Uterus (tissue), 4 donors: ENCODE measurements around the gene IER5. TPM values are rescaled to one million over a fixed set of nuclear protein-coding genes. Genes with fewer than 3 reads are reported as not detected.

Source experiments
- DNase-seq, 2 donors: peaks; one replicate each; pipeline ENCODE4 v3.0.0-alpha.2; 2019 to 2020
- H3K27ac ChIP-seq, 2 donors: fragments of 200-600 bp; sonication (generic); 1 replicate in 1 of 2; 2 replicates in 1 of 2; pipeline ENCODE4 v1.5.1; 2016 to 2018
- H3K27me3 ChIP-seq, 2 donors: fragments of 200-600 bp; sonication (generic); one replicate each; pipeline ENCODE4 v1.5.1; 2018 to 2019; ENCODE audit warnings: control low read depth in 1 of 2
- H3K36me3 ChIP-seq, 2 donors: fragments of 200-600 bp; sonication (generic); one replicate each; pipeline ENCODE4 v1.5.1; 2019; ENCODE audit warnings: control low read depth in 1 of 2
- H3K4me1 ChIP-seq, 2 donors: fragments of 200-600 bp; sonication (generic); one replicate each; pipeline ENCODE4 v1.5.1; 2018 to 2019; ENCODE audit warnings: control low read depth in 1 of 2
- H3K4me3 ChIP-seq, 2 donors: fragments of 200-600 bp; sonication (generic); 1 replicate in 1 of 2; 2 replicates in 1 of 2; pipeline ENCODE4 v1.5.1; 2018 to 2019; ENCODE audit warnings: mild to moderate bottlenecking in 1 of 2
- H3K9me3 ChIP-seq, 2 donors: fragments of 200-600 bp; sonication (generic); one replicate each; pipeline ENCODE4 v1.5.1; 2019; ENCODE audit warnings: control low read depth in 1 of 2
- POLR2A ChIP-seq, 2 donors: fragments of 450-650 bp; IDR thresholded peaks; one replicate each; pipeline ENCODE4 v1.6.1; 2016; ENCODE audit warnings: antibody characterized with exemption in 2 of 2, mild to moderate bottlenecking in 1 of 2, moderate library complexity in 1 of 2
- intact Hi-C: fragments of 100-400 bp; cut with DNase I; formaldehyde crosslinking; loops from one replicate; pipeline ENCODE4 v1.15.1; 2023; ENCODE audit warnings: low total_unique reads
- total RNA-seq, 4 donors: library from RNA; depleted of rRNA in 3 of 4; stranded (reverse); fragments of >200 nt in 3 of 4; gene quantifications; one replicate each; pipeline versions ENCODE4 v1.1.0 to v1.2.4, GENCODE V29; 2014 to 2023
- TF ChIP-seq, protein P1 (sequence below), 4 experiments: fragments of 200-600 bp in 2 of 4; fragments of 450-650 bp in 2 of 4; sonication (generic) in 2 of 4; IDR thresholded peaks; one replicate each; pipeline ENCODE4 v1.5.1; 2016 to 2019; ENCODE audit warnings: antibody characterized with exemption in 4 of 4, mild to moderate bottlenecking in 2 of 4, moderate library complexity in 1 of 4
- donor health status: DM: yes; HTN: yes; CAD: no.

Gene IER5
- total RNA-seq, 4 donors from 2014 or later = 19.4 to 34.8 (median 24.2) TPM

DNA sequence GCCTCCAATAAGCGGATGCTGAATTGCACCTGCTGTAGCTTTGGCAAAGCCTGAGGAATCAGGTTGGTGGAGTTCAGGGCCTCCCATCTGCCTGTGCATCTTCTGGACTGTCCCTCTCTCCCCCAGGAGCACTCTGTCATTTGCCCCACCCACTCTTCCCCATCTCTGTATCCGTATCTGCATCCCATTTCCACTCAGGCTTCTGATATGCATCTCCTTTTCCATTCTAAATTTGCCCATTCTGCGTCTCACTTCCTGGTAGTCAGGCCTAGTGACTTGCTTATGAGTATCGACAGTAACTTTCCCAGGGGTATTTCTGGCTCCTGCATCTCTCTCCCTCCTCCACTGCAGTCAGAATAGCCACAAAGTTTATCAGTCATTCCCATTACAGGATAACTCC, 39.1 kb upstream of the IER5 start:
- no peak for DNase-seq
- TF ChIP-seq, protein P1, sequence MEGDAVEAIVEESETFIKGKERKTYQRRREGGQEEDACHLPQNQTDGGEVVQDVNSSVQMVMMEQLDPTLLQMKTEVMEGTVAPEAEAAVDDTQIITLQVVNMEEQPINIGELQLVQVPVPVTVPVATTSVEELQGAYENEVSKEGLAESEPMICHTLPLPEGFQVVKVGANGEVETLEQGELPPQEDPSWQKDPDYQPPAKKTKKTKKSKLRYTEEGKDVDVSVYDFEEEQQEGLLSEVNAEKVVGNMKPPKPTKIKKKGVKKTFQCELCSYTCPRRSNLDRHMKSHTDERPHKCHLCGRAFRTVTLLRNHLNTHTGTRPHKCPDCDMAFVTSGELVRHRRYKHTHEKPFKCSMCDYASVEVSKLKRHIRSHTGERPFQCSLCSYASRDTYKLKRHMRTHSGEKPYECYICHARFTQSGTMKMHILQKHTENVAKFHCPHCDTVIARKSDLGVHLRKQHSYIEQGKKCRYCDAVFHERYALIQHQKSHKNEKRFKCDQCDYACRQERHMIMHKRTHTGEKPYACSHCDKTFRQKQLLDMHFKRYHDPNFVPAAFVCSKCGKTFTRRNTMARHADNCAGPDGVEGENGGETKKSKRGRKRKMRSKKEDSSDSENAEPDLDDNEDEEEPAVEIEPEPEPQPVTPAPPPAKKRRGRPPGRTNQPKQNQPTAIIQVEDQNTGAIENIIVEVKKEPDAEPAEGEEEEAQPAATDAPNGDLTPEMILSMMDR (IDR thresholded peaks at IDR 0.05) = no peak
- no peak for TF ChIP-seq POLR2A (IDR thresholded peaks at IDR 0.05)
- intact Hi-C loops = no loop called here
- Histone ChIP-seq H3K4me1 (no peaks in the 10 kb centered on the region), H3K4me3 (no peak overlapping the region), H3K27me3 (no peaks in the 10 kb centered on the region), H3K27ac (no peak overlapping the region), H3K9me3 (no peaks in the 10 kb centered on the region), H3K36me3 (no peaks in the 10 kb centered on the region)

DNA sequence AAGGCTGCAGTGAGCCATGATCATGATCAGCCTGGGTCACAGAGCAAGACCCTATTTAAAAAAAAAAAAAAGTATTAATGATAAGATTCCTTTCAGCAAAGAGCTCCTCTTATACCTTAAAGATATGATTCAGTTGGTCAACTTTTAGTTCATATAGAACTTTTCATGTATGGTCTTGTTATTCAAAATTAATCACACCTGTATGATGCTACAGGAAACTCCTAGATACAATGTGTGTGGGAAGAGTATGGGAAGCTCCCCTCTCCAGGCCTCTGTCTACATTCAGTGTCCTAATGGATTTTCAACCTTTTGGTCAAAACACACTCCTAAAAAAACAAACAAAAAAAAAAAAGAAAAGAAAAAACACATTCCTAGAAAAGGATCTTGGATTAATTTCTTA, 37.6 kb upstream of the IER5 start:
- TF ChIP-seq, protein P1 (IDR thresholded peaks at IDR 0.05) = no peak
- no peak for TF ChIP-seq POLR2A (IDR thresholded peaks at IDR 0.05)
- Histone ChIP-seq H3K9me3 (no peaks in the 10 kb centered on the region), H3K27me3 (no peaks in the 10 kb centered on the region), H3K36me3 (no peaks in the 10 kb centered on the region), H3K4me3 (no peak overlapping the region), H3K27ac (no peak overlapping the region), H3K4me1 (no peaks in the 10 kb centered on the region)
- intact Hi-C loops = no loop called here
- no peak for DNase-seq

DNA sequence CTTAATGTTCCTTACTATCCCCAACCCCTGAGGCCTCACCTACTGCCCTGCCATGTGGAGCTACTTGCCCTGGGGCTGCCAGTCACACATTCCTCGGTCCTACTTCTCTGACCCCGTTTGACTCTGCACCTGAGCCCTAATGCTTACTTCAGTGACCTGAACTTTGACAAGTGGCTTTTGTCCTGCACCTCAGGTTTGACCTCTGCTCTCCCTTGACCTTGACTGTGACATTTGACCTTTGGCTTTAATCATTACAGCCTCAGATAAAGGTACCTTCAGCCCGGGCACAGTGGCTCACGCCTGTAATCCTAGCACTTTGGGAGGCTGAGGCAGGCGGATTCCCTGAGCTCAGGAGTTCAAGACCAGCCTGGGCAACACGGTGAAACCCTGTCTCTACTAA, 31.9 kb upstream of the IER5 start:
- Histone ChIP-seq H3K27me3 (no peaks in the 10 kb centered on the region), H3K9me3 (no peaks in the 10 kb centered on the region), H3K4me1 (no peaks in the 10 kb centered on the region), H3K4me3 (no peak overlapping the region), H3K27ac (no peak overlapping the region), H3K36me3 (no peaks in the 10 kb centered on the region)
- no peak for DNase-seq
- intact Hi-C loops = no loop called here
- TF ChIP-seq POLR2A (IDR thresholded peaks at IDR 0.05) = no peak
- TF ChIP-seq, protein P1 (IDR thresholded peaks at IDR 0.05) = no peak

DNA sequence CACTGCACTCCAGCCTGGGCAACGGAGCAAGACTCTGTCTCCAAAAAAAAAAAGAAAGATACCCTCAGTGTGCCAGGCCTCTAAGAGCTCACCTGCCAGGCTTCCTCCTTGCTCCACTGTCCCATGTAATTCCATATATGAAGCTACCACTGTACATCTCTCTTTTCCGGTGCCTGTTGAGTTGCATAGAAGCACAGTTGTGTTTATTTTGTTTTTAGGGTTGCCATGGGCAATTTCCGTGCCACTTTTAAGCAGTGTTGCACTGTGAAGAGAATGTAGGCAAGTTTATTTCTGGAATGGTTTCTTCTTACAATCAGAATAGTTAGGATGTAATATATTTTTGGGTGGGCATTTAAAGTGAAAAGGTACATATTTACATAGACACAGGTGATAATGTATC, 31.4 kb upstream of the IER5 start:
- Histone ChIP-seq H3K4me1 (no peaks in the 10 kb centered on the region), H3K4me3 (no peak overlapping the region), H3K9me3 (no peaks in the 10 kb centered on the region), H3K27me3 (no peaks in the 10 kb centered on the region), H3K27ac (no peak overlapping the region), H3K36me3 (no peaks in the 10 kb centered on the region)
- intact Hi-C loops = no loop called here
- no peak for DNase-seq
- TF ChIP-seq POLR2A (IDR thresholded peaks at IDR 0.05) = no peak
- TF ChIP-seq, protein P1 (IDR thresholded peaks at IDR 0.05) = no peak

DNA sequence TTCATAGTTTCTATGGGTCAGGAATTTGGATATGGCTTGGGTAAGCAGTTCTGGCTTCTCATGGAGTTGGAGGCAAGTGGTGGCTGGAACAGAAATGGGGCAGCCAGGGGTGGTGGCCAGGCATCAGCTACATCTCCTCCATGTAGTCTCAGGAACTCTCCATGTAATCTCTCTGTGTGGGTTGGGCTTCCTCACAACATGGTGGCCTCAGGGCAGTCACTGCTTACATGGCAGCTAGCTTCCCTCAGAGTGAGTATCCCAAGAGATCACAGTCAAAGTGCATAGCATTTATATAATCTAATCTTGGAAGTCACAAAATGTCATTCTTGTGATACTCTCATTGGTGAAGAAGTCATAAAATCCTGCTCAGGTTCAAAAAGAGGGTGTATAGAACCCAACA, 29.1 kb upstream of the IER5 start:
- H3K27ac ChIP-seq = no peak overlapping the region
- no peak for TF ChIP-seq POLR2A (IDR thresholded peaks at IDR 0.05)
- TF ChIP-seq, protein P1 (IDR thresholded peaks at IDR 0.05) = no peak
- H3K4me3 ChIP-seq = no peak overlapping the region
- H3K36me3 ChIP-seq = no peaks in the 10 kb centered on the region
- no peak for DNase-seq
- H3K27me3 ChIP-seq = no peaks in the 10 kb centered on the region
- intact Hi-C loops = no loop called here
- H3K9me3 ChIP-seq = no peaks in the 10 kb centered on the region
- H3K4me1 ChIP-seq = no peaks in the 10 kb centered on the region
